HG03460 (cell line): Measurements from ENCODE around the gene CA10.

Experiments
- ATAC-seq: cut with Tn5 transposase; IDR thresholded peaks from one replicate; pipeline ENCODE4 v1.9.1; 2021; ENCODE audit not compliant: unreplicated experiment

Gene CA10

DNA sequence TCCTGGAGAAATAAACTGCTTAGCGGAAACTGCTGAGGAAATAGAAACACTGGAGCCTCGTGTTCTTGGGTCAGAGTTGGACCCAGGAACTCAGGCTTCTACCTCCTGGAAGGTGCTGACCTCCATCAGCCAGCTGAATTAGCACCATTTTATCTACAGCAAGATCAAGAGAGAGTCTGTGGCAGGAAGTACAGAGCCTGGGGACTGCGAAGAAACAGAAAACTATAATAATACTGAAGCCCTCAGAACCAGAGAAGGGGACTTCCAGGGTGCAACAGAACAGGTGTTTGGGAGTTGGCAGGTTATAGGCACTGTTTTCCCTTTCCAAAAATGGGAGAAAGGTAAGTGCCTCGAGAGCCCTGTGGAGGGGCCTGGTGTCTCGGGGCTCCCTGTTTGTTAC lies 379.7 kb downstream of the CA10 start:
- no peak for ATAC-seq

DNA sequence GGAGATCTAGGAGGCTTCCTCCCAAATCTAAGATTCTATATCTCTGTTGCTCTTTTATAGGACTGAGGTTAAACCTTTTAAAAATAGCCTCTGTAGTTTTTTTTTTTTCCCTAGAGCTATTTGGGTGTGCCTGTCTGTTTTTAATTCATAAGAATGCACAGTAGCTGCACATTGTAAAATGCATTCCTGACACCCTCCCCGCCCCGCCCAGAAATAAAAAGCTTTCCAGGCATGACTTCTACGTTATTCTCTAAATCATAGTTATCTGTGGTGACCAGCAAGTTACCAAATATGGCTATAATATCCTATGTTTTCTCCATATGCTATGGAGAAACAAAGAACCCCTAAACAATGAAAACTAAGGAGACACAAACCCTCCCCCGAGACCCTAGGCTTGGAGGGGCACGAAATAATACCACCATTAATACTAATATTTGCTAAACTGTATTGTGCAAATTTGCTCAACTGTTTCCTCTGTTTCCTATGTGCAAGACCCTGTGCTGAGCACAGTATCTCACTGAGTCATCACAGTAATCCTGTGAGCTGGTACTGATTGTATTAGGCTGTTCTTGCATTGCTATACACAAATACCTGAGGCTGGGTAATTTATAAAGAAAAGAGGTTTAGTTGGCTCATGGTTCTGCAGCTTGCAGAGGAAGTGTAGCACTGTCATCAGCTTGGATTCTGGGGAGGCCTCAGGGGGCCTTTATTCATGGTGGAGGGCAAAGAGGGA lies 388.3 kb downstream of the CA10 start:
- no peak for ATAC-seq

DNA sequence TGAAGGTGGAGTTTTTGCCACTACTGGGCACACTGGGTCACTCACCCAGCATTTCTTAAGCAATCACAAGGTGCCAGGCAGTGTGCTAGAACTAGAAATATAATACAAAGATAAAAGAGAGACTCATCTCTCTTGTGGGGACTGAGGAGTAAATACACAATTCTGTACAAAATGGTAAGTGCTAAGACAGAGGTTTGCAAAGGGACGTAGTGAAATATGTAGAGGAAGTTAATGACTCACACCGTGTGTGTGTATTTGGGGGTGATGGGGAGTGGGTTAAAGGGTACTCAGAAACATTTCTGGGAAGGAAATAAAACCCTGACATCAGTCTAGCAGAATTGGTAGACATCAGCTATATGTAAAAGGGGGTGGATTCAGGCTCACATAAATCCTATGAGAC lies 389.3 kb downstream of the CA10 start:
- ATAC-seq = no peak

DNA sequence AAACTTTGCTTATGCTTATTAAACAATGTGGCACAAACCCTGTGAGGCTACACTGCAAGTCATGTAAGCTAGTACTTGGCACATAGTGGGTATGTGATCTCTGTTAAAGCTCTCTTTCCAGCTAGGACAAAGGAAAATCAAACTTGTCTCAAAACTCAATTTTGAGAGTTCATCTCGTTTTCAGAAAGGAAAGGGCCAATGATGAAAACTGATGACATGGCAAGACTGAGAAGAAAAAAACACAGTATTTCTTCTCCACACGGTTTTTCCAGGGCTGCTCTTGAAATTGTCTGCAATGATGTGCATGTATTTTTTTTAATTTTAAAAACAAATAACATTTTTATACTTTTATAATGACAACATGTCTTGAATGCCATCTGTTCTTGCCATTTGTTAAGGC lies 389.8 kb downstream of the CA10 start:
- ATAC-seq = no peak

DNA sequence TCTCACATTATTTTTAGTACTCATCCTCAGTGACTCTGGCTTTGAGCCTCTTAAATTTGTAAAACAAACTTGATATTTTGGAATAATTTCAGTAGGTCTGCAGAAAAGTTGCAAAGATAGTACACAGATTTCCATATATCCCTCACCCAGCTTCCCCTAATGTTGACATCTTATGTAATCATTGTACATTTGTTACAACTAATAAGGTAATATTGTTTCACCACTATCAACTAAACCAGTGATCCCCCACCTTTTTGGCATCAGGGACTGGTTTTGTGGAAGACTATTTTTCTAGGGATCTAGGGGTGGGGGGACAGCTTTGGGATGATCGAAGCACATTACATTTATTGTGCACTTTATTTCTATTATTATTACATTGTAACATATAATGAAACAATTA lies 391.2 kb downstream of the CA10 start:
- no peak for ATAC-seq

DNA sequence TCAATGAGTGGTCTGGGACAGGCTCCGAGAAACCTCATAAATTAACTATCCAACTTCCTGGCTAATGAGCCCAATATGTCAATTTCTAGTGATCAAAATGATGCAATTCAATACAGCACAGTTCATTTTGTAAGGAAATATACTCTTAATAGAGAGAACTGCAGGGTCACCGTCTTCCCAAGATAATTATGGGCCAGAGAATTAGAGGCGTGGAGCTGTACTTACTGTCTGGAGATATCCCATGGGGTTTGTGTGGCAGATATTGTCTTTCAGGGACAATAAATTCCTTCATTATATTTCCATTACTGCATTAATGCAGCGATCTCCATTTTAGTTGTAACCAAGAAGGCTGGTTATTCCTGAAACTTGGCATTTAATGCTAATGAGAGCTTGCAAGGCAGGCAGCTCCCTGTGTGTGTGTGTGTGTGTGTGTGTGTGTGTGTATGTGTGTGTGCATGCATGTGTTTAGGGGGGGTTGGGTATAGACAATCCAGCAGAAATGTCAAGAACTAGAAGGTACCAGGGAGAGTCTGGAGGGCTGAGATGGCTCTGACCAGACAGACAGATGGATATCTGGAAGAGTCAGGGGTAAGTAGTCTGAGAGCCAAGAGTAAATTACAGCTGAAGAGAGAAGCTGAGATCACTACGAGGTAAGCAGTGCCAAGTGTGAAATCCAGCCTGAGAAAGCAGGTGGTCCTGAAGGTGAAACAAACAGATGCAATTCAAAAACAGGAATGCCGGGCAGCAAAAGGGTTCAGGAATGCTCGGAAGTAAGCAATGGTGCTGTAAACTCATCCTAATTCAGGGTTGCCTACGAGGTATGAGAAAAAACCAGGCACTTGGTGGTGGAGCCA lies 393.0 kb downstream of the CA10 start:
- ATAC-seq = no peak

DNA sequence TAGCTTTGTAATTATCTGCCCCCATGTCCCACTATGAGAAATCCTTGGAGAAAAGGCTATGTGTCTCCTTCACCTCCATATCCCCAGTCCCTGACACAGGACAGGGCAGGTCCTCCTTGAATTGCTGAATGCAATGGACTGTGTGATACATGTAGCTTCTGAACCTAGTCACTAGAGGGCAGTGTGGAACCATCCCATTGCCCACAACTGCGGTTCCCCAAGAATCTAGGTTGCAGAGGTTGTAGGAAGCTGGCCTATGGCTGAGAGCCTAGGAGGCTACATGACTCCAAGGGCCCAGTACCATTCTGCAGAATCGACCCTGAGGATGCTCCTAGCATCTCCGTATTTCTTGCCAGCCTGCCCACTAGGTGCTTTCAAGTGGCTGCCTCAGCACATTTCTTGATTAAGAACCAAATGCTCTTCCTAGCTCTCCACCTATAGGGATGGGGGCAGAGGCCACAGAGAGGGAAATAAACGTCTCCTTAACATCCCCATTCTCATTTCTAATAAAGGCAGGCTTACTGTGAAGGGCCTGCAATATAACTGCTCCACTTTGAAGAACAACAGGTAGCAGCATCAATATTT lies 394.0 kb downstream of the CA10 start:
- ATAC-seq = peak; percentile 96

DNA sequence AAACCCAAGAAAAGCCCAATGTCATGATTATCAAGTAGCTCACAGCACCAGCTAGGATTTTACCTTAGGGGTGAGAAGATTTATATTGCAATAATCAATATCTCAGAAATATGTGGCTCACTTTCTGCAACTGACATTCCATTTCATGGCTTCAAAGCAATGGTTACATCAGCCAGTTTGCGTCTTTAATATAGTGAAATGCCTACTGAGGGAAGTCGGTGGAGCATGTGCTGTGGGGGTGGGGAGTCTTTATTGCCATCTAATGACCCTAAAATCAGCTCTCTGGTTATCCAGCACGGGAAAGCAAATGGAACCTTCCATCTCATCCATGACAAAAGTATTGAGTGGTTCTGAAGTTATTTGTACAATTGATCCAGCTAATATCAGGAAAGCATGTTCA lies 395.5 kb downstream of the CA10 start:
- ATAC-seq = no peak

DNA sequence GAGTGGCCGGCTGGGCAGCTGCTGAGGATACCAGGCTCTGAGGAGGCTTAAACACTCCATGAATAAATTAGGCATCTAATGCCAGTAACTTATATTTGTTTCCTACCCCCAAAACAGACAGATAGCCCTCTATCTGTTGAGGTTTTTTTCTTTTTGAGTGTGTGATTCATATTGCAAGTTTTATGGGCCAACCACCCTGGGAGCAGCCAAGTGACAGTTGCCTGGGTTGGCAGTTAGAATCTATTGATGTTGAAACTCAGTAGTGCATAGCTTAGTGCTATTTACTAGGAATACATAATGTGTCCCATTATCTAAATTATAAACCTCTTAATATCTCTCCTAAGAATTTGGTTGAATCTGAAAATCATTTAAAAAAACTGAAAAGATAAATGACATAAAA lies 397.4 kb downstream of the CA10 start:
- no peak for ATAC-seq

DNA sequence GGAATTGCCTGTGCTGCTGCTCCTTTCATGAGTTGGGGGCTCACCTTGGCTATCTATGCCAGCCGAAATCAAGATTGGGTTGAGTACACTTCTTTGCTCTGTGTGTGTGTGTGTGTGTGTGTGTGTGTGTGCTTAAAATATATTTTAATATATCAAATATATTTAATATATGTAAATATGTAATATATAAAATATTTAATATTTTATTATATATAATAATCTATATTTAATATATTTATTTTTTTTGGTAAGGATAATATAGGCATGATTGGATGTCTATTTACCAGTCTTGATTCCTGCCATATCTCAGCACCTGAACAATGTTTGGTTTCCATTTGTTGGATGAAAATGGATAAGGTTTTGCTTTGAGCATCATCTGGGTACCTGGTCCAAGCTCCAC lies 399.3 kb downstream of the CA10 start:
- ATAC-seq = no peak

DNA sequence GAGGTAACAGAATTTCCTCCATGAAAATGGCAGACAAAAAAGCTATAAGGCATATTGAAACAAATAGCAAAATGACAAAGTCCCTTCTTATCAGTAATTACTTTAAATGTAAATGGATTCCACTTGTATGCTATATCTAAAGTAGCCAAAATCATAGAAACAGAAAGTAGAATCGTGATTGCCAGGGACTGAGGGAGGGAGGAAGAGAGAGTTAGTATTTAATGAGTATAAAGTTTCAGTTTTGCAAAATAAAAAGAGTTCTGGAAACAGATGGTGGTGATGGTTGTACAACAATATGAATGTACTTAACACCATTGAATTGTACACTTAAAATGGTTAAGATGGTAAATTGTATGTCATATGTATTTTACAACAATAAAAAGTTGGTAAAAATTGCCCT lies 407.4 kb downstream of the CA10 start:
- no peak for ATAC-seq

DNA sequence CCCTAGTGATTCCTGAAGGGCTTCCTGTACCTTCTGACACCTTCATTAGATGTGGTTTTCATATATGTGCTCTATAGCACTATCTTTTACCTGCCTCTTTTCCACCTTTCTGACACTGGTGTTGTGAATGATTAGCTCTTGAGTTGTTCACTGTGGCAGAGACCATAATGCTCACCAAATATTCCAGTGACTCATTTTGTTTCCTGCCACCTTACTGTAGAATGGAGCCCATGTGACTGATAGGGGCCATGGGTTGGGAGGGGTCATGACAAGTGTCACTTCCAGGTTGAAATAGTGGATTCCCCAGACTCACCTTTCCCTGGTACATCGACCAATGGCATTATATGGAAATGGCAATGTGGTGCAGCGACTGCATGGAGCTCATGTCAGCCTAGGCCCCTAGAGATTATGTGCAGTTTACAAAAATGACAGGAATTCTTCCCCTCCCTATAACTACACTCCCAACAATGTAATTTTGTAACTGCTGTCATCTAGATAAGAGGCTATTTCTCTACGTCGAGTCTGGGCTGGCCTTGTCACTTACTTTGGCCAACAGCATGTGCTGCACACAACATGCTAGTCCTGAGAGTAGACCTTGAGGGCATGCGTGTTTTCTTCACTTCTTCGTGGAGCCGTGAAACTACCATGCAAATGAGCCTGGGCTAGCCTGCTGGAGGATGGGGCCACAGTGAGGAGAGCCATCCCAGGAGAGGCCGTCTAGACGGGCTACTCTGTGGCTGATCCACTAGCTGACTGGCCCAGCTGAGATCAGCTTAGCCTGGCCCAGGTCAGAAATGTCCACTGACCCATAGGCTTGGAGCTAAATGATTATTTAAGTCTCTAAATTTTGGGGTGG lies 409.5 kb downstream of the CA10 start:
- no peak for ATAC-seq

DNA sequence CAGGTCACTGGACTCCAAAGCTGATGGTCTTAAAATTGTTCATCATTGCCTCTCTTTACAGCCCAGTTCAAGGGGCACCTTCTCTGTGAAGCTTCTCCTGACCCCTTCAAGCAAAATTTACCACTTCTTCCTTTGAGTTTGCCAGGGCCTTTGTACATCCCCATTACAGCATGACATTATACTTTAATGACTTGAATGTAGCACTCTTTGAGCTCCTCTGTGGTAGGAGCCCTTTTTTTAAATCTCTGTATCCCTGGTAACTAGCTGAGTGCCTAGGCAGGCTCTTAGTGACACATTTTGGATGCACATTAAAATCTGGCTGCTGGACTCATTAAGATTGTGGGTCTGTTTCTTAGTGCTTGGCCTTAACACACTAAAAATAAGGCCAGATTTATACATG lies 412.1 kb downstream of the CA10 start:
- ATAC-seq = no peak

DNA sequence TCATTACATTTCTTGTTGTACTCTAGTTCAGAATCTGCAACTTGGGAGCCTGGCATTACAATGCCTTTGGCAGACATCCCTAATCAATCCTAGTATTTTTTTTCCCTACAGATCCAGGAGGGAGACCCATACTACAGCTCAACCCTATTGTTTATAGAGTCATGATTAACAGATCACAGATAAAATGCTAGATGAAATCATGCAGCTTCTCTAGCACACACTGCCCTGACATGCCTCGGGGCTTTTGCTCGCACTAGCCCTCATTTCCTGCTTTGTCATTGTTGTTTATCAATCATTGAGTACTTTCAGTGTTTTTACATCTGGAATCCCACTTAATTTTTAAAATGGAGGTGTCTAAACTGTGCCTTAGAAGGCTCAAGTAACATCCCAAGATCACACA lies 412.5 kb downstream of the CA10 start:
- ATAC-seq = no peak

DNA sequence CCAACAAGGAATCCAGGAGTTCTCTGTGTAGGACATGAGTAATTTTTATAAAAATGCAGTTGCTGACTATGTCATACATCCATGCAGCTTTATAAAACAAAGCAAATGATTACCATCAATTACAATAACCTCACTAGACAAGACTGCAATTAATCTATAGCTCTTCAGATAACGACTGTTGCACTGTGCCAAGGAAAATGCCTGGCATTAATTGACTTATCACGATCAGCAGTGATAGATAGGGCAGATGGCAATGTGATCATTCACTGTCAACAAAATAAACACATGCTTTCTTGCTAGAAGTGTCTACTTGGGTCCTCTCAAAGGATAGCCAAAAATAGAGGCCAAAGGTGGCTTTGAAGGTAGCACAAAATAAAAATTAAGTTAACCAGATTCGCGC lies 415.0 kb downstream of the CA10 start:
- ATAC-seq = no peak

DNA sequence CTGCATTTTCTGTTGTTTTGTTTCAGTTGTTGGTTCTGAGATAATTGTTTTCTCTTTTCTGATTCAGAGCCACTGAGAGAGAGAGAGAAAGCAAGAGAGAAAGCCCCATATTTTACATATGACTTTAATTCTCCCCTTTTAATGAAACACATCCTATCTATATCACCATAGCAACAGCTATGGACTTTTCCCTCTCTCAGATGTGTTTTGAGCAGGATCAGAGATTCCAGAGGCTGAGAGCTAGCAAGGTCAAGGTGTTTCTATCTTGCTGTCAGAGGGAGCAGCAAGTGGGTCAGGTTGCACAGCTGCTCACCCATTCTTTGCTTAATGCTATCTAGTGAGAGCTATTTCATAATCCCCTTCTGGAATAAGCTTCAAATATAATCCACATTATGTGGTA lies 415.9 kb downstream of the CA10 start:
- no peak for ATAC-seq

DNA sequence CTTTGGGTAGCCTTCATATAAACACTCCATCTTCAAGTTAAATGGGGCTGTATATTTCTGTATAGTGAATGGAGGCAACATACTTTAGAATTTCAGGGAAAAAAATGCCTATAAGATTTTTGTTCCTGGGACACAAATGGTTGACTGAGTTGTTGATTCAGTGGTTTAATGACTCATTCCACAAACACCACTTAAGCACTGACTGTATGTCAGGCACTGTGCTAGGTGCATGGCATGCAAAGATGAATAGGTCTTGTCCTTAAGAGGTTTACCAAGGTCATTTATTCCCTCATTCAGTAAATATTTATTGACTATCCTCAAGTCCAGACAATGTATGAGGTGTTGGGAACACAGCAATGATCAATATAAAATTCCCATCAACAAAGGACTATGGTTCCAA lies 417.1 kb downstream of the CA10 start:
- no peak for ATAC-seq

DNA sequence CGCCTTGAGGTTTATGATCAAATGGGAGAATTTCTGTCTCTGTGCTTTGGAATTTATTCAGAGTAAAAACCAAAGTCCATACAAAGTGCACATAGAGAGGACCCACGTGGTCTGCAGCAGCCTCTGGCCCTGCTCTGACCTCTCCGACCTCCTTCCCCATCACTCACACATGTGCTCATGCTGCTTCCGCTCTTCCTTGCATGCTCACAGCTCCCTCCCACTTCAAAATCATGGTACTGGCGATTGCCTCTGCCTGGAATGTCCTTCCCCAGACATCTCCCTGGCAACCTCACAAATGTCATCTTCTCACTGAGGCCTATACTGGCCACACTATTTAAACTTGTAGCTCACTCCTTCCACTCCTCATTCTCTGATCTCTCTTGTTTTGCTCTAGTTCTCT lies 418.0 kb downstream of the CA10 start:
- no peak for ATAC-seq

DNA sequence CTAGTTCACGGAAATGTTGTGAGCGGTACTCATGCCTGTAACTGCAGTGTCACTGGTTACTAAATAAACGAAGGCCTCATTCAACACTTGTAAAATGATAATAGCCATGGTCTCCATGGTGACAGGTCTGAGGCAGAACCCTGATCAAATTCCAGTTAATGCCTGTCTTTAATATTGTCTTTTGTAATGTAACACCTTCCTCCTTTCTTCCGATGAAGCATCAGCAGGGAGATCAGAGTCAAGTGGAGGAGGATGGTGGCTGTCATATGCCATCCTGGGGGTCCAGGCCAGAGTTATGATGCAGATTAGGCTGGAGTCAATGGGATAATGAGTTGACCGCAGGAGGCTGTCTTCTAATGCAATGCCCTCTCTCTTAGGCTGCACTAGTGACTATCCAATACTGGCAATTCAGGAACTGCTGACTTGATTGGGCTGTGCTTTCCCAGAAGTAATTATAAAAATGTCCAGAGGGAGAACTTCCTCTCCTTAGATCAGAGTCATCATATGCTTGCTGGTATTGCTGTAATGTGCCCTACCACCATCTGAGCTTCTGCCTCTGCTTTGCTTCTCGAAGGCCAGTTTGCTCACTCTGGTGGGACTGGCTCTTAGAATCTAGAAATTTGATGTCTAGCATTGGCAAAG lies 419.1 kb downstream of the CA10 start:
- ATAC-seq = no peak

DNA sequence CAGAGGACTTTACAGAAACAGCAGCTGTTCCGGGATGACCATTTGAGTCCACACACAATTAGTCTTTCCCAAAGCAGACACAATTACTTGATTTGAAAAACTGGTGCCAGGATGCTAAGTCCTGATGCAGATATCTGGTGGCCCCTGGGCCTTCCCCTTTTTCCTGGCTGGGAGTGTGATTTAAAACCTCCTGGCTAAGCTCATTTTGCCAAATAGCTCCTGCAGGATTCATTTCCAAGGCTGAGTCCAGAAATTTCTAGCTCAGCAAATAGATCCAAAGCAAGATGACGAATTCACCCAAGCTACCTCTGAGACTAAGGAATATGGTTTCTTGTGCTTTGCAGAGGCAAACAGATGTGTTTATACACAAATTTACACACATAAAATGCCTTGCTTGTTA lies 422.2 kb downstream of the CA10 start:
- ATAC-seq = no peak

DNA sequence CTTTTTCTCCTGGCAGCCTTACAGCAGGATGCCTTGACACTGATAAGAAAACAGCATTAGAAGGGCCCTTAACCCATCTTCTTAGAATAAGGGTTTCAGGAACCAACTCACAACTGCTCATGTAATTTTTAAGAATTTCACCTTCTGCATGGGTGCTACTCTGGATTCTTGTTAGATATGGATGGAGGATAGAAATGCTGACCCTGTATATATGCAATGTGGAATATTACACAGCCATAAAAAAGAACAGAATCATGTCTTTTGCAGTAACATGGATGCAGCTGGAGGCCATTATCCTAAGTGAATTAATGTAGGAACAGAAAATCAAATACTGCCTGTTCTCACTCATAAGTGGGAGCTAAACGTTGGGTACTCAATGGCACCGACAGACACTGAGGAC lies 423.5 kb downstream of the CA10 start:
- ATAC-seq = no peak
